AG04450 (cell line): ENCODE results near the gene SUPV3L1. TPM values are rescaled to one million over a fixed set of nuclear protein-coding genes. Genes with fewer than 3 reads are reported as not detected.

Source experiments
- CTCF ChIA-PET: fragments of 300-600, 350-600 bp; formaldehyde crosslinking; extraction: SDS; loops from one replicate; lab custom pipeline; 2022; ENCODE audit warnings: antibody characterized with exemption, inconsistent platforms; lab: Charles Lee
- POLR2A ChIA-PET: fragments of 350-600 bp; formaldehyde crosslinking; extraction: SDS; loops from one replicate; lab custom pipeline; 2021; ENCODE audit warnings: antibody characterized with exemption, inconsistent platforms; lab: Yijun Ruan, JAX
- DNase-seq: peaks from one replicate; pipeline ENCODE4 v3.0.0-alpha.2; 2011; ENCODE audit warnings: low read depth, low spot score
- H3K27ac ChIP-seq: one replicate; pipeline ENCODE4 v1.5.1; 2012; ENCODE audit warnings: low read depth, low read length, control low read depth
- H3K27me3 ChIP-seq: one replicate; pipeline ENCODE4 v1.6.0; 2012; ENCODE audit warnings: low read length; ENCODE audit not compliant: control insufficient read depth, insufficient read depth
- H3K4me3 ChIP-seq: 2 replicates; pipeline ENCODE4 v1.5.1; 2011; ENCODE audit warnings: mild to moderate bottlenecking, low read depth, low read length, control low read depth
- H3K9me3 ChIP-seq: 2 replicates; pipeline ENCODE4 v1.5.1; 2012; ENCODE audit warnings: low read length; ENCODE audit not compliant: control insufficient read depth, insufficient read depth
- CTCF ChIP-seq: IDR thresholded peaks from 2 replicates; pipeline ENCODE4 v1.5.1; 2011; ENCODE audit warnings: low read depth, low read length, control low read depth, inconsistent platforms
- polyA plus RNA-seq: library from polyadenylated mRNA; depleted of rRNA; stranded (reverse); fragments of >200 nt; gene quantifications from 2 replicates; pipeline ENCODE4 v1.2.3, GENCODE V29; 2011

SUPV3L1 gene
- polyA plus RNA-seq, 1 experiment: 31.8 TPM

- no peak for TF ChIP-seq CTCF
- H3K27me3 ChIP-seq: no peaks in the 10 kb centered on the region
- ChIA-PET POLR2A (interaction anchor here (0.7 kb wide), 1 partner anchor 198 kb away, joined by 3 read pairs; no protein-coding TSS in a partner anchor), CTCF (interaction anchor here (1.4 kb wide), 1 partner anchor 157 kb away, joined by 3 read pairs; no protein-coding TSS in a partner anchor)
- no peaks in the 10 kb centered on the region for H3K9me3 ChIP-seq
- H3K4me3 ChIP-seq: no peak overlapping the region
- no peak for DNase-seq
- no peak overlapping the region for H3K27ac ChIP-seq
Measured at GRCh38 chr10:69225681-69226080, 45.6 kb downstream of the SUPV3L1 start.

- ChIA-PET POLR2A (no interaction called here), CTCF (interaction anchor here (1.4 kb wide), 1 partner anchor 156 kb away, joined by 3 read pairs; no protein-coding TSS in a partner anchor)
- Histone ChIP-seq H3K4me3 (no peak overlapping the region), H3K27me3 (no peaks in the 10 kb centered on the region), H3K9me3 (no peaks in the 10 kb centered on the region), H3K27ac (no peak overlapping the region)
- no peak for TF ChIP-seq CTCF
- no peak for DNase-seq
Measured at GRCh38 chr10:69226919-69227450, 47.0 kb downstream of the SUPV3L1 start.

- ChIA-PET POLR2A (interaction anchor here (0.5 to 0.6 kb wide), 2 partner anchors 81 to 91 kb away, joined by 3 to 4 read pairs; no protein-coding TSS in a partner anchor), CTCF (no interaction called here)
- DNase-seq: no peak
- Histone ChIP-seq H3K27me3 (no peaks in the 10 kb centered on the region), H3K4me3 (no peak overlapping the region), H3K9me3 (no peaks in the 10 kb centered on the region), H3K27ac (no peak overlapping the region)
- TF ChIP-seq CTCF: no peak
Measured at GRCh38 chr10:69228151-69228550, 48.1 kb downstream of the SUPV3L1 start.

- no peak overlapping the region for H3K27ac ChIP-seq
- CTCF ChIA-PET: interaction anchor here (0.9 to 1.1 kb wide), 4 partner anchors 8 to 178 kb away, joined by 3 to 4 read pairs (median 3); no protein-coding TSS in a partner anchor
- POLR2A ChIA-PET: no interaction called here
- H3K4me3 ChIP-seq: no peak overlapping the region
- no peak for DNase-seq
- no peaks in the 10 kb centered on the region for H3K27me3 ChIP-seq
- H3K9me3 ChIP-seq: no peaks in the 10 kb centered on the region
- no peak for TF ChIP-seq CTCF
Measured at GRCh38 chr10:69229616-69229916, 49.5 kb downstream of the SUPV3L1 start.

- H3K4me3 ChIP-seq: no peak overlapping the region
- H3K27ac ChIP-seq: no peak overlapping the region
- ChIA-PET POLR2A (no interaction called here), CTCF (no interaction called here)
- H3K9me3 ChIP-seq: no peaks in the 10 kb centered on the region
- H3K27me3 ChIP-seq: no peaks in the 10 kb centered on the region
- DNase-seq: no peak
- TF ChIP-seq CTCF: no peak
Measured at GRCh38 chr10:69230128-69230527, 50.1 kb downstream of the SUPV3L1 start.
